GM03348 (cell line): ENCODE results near the gene TAF3.

Source experiments
- DNase-seq: peaks from one replicate; pipeline ENCODE4 v3.0.0; 2012; ENCODE audit warnings: low spot score

Gene TAF3

DNA sequence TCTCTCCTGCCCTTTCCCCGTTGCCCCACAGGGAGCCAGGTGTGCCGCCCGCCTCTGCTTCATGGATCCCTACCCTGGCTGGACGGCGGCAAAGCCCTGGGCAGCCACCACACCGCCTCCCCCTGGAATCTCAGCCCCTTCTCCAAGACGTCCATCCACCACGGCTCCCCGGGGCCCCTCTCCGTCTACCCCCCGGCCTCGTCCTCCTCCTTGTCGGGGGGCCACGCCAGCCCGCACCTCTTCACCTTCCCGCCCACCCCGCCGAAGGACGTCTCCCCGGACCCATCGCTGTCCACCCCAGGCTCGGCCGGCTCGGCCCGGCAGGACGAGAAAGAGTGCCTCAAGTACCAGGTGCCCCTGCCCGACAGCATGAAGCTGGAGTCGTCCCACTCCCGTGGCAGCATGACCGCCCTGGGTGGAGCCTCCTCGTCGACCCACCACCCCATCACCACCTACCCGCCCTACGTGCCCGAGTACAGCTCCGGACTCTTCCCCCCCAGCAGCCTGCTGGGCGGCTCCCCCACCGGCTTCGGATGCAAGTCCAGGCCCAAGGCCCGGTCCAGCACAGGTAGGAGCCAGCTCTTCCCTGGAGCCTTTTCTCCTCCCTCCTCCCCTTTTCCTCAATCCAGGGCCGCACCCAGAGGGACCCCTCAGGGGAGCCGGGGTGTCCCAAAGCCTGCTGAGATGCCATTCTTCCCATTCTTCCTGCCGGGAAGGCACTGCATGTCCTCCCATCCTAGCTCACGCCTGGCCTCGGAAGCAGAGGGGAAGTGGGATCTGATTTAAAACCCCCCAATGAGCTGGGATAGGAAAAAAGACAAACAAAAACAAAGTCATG, 240.2 kb downstream of the TAF3 start:
- DNase-seq = no peak

DNA sequence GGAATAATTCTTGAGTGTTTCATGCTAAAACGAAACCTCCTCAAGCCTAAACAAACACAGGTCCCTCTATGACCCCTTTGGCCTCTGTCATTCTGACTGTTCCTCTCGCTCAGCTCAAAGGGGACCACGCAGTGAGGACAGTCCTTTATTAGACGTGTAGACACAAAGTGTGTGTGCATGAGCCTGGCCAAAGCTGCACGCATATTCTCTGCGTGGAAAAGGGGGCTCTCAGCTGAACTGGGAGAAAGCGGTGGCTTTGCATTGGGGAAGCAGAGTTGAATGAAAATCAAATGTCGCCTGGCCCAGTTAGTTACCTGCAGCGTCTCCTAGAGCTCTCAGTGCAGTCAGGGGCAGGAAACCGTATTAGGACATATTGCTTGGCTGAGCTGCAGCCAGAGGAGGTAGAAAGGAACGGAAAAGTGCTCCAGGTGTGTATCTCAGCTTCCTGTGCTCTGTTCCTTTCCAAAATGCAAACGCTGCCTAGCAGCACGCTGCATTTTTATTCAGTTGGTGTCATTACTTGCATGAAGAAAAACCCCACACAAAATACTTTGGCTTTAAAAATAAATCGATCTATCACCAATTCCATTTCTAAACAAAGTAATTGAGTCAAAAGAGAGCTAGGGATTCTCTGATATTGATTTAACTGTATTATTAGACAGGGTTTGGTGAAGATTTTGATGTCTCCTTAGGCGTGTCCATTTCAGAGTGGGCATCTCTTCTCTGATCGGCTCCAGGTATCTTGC, 241.1 kb downstream of the TAF3 start:
- DNase-seq = no peak

DNA sequence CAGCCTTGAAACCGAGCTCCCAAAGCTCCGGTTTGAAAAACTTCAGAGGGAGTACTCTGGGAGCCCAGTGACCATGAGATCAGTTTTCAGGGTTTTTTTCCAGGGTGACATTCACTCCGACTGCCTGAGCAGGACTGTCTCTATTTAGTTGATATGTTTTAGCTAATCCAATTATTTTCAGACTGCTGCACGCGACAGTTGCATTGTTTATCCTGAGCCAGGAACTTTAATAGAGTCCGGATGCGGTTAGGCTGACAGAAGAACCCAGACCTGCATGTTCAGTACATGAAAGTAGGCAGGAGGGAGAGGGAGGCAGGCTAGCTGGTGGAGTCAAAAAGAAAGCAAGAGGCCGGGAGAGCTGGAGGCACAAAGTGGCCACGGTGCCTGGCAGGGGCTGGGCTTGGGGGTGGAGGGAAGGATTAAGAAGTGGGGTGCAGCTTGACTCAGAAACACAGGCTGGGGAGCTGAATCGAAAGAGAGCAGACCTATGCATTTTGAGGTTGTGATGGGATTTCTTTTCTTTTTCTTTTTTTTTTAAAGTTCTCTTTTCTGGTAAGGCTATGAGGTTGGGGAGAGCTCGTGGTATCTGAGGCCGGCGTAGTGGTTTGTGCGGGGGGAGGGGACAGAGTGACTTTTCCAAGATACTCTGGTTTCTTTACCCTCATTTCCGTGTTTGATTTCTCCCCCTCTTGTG, 241.9 kb downstream of the TAF3 start:
- no peak for DNase-seq

DNA sequence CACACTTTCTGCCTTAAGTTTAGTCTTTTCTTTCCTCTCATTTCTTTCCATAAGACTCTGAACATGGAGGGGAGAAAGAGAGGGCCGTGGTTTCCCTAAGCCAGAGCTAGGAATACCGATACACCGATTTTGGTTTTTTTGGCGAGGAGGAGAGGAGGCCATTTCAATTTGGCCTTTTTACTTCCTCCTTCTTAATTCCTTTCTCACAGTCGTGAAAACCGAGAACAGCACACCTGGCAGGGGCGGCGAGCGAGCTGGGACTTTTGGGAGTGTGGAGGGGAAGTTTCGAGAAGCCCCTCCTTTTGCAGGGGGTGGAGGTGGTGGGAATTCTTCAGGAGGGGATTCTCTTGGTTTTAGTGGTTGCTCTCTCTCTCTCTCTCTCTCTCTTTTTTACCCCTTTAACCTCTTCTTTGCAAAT, 242.4 kb downstream of the TAF3 start:
- no peak for DNase-seq

DNA sequence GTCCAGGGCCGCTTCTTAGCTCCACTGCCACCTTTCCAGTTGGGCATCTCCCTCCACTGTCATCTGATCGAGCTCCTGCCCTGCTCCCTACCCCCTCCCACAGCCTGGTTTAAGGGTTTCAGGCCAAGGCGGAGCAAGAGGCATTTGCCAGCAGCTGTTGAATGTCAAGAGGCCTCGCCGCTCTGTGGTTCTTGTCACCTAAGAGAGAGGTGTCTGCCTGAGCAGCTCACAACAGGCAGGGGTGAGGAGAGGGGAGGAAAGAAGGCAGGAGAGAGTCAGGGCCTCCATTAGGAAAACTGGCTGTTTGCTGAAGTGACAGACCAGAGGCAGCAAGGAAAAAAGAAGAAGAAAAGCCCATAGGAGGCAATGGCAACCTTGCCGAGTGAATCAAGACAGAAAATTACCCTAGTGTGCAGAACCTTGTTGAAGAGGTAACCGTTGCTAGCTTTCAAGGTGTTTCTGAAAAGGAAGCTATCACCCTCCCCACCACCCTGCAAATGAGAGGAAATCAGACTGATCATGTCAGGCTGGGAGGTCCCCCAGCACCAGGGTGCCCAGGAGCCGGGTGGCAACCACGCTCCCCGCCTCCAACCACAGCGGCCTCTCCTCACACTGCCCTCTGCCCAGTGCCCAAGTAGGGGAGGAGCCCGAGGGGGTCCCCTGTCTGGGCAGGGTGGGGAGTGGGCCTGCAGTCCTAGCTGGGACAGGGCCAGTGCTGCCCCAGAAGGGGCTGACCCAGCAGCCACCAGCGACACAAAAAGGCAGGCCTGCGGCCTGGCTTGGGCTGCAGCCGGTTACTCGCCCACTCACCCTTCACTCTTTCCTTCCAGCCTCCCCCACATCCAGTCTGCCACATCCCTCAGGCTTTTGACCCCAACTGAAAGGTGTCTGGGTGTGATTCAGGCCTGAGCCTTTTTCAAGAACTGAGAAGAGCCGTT, 243.2 kb downstream of the TAF3 start:
- no peak for DNase-seq

DNA sequence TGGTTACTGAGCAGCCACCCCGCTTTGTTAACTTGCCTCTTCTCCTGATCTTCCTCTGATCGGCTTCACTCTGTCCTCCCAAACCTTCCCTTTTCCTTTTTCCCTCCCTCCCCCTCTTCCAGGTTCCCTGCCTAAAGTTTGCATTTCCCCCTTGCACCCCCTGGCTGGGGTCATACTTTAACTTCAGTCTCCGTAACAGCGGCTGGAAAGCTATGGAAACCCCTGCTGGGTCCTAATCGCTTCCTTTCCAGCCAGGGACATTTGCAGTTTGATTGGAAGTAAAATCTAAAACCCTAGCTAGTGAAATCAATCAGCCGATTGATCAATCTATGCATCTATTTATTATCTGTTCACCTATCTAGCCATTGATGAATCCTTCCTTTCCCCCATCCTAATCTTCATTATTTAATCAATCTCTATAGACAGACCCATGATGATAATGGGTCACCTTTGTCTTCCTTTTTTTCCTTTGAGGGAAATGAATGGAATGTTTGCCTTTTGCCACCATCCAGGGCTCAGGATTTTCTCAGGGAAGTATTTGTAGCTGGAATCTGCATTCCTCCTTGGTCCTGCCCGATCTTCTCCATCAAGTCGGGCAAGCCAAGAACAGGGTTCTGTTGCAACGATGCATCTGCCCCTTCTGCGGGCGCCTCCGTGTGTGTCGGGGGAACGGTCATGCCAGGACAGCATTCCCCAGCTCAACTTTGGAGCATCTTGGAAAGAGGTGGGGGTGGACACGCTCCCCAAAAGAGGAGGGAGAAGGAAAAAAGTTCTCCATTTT, 245.0 kb downstream of the TAF3 start:
- no peak for DNase-seq

DNA sequence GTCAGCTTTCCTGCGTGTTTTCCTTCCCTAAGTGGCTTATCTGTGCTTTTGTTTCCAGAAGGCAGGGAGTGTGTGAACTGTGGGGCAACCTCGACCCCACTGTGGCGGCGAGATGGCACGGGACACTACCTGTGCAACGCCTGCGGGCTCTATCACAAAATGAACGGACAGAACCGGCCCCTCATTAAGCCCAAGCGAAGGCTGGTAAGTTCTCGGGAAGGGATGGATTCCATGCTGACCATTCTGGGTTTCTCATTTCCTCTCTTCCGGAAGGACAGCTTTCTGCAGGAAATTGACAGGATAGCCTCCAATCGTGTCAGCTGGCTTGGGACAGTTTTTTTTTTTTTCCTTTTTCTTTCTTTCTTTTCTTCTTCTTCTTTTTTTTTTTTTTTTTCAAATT, 245.6 kb downstream of the TAF3 start:
- DNase-seq = no peak

DNA sequence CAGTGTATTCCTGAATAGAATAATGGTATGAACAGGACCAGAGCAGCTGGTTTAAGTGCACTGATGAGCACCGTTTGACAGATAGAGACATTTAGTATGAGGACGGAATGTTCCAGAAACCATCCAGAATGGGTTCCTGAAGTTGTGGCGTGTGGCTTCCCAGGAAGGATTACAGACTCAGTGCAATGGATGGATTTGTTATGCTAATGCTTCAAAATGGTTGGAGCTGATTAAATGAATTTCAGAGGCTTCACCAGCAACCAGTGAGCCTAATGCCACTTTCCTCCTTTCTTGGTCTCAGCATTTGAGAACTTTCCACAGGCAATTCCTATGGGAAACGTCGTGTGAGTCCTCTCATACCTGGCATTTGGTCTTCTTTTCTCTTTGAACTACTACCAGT, 246.1 kb downstream of the TAF3 start:
- DNase-seq = no peak

DNA sequence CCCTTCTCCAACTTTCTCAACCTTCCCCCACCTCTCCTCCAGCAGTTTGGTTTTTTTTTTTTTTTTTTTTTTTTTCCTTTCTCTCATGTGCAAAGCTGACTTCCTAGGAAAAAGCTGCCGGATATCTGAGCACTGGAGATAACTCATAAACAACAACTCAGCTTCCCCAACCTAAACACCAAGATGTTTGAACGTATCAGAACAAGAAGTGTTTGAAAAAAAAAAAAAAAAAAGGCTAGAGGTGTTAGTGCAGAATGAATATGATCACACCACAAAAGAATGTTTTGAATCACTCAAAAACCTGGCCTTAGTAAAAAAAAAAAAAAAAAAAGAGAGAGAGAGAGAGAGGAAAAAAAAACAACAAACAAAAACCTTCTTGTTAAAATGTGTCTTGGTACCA, 247.3 kb downstream of the TAF3 start:
- DNase-seq = no peak

DNA sequence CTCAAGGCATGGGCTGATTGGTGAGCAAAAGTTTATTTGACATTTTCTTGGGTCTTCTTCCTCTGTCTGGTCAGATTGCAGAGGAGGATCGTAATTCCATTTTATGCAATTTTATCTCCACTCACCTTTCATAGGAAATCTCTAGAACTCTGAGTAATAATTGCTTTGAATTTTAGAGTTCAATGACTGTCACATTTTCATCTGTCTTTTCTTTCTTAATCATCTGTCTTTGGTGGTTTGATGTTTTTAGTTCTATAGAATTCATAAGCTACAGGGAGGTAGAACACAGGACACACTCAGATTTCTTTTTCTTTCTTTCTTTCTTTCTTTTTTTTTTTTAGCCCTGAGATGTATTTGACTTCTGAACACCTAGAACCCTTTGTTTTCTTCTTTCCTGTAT, 247.8 kb downstream of the TAF3 start:
- no peak for DNase-seq
